SK-N-MC (cell line): ENCODE results near the gene CCDC107.

Source experiments
- DNase-seq: peaks from one replicate; pipeline ENCODE4 v3.0.0-alpha.2; 2011; ENCODE audit warnings: low read depth, low spot score
- H3K27ac ChIP-seq: fragments of 200-600 bp; sonication (generic); 2 replicates; pipeline ENCODE4 v1.5.1; 2016; ENCODE audit warnings: mixed run types
- H3K36me3 ChIP-seq: fragments of 200-600 bp; sonication (generic); 2 replicates; pipeline ENCODE4 v1.6.1; 2017; ENCODE audit warnings: antibody characterized with exemption, low read length, mixed read lengths; ENCODE audit not compliant: insufficient read depth
- H3K4me3 ChIP-seq: fragments of 200-600 bp; sonication (generic); 2 replicates; pipeline ENCODE4 v1.5.1; 2016
- H3K9ac ChIP-seq: fragments of 200-600 bp; sonication (generic); 2 replicates; pipeline ENCODE4 v1.8.0; 2017; ENCODE audit warnings: mixed run types, mixed read lengths; ENCODE audit not compliant: insufficient read length
- H3K9me3 ChIP-seq: fragments of 200-600 bp; sonication (generic); 2 replicates; pipeline ENCODE4 v1.6.1; 2017; ENCODE audit warnings: low read depth, mild to moderate bottlenecking, antibody characterized with exemption, low read length, moderate library complexity, mixed read lengths
- EZH2 ChIP-seq: fragments of 200-600 bp; sonication (generic); IDR thresholded peaks from one replicate; pipeline ENCODE4 v1.6.1; 2017; ENCODE audit warnings: antibody characterized with exemption
- FOXP2 ChIP-seq: optimal IDR thresholded peaks from 2 replicates; pipeline ENCODE3; 2011; ENCODE audit warnings: mild to moderate bottlenecking, moderate library complexity; ENCODE audit not compliant: insufficient read depth; ENCODE audit errors: extremely low read length, control extremely low read depth
- POLR2AphosphoS5 ChIP-seq: IDR thresholded peaks from 2 replicates; pipeline ENCODE4 v1.6.1; 2012; ENCODE audit warnings: mild to moderate bottlenecking, low read depth, low read length, borderline replicate concordance

The CCDC107 gene

GRCh38 chr9:35656348-35656747, 1.7 kb upstream of the CCDC107 start:
- Histone ChIP-seq H3K4me3 (no peak overlapping the region), H3K9me3 (no peaks in the 10 kb centered on the region), H3K36me3 (peaks cover 10% of the 10 kb centered on the region; the same call in 1 of the 2 replicates), H3K9ac (no peak overlapping the region), H3K27ac (no peak overlapping the region)
- no peak for DNase-seq
- TF ChIP-seq FOXP2: no peak
- no peak for TF ChIP-seq POLR2AphosphoS5
- TF ChIP-seq EZH2: no peak

GRCh38 chr9:35656831-35657545, 1.1 kb upstream of the CCDC107 start:
- Histone ChIP-seq H3K9ac (no peak overlapping the region), H3K36me3 (peaks cover 14% of the 10 kb centered on the region)
- DNase-seq: no peak

GRCh38 chr9:35657546-35658136, 451 bp upstream of the CCDC107 start, which contains the start of gene RMRP:
RMRP (minus strand) TSS chr9:35658019.
- H3K9me3 ChIP-seq: no peaks in the 10 kb centered on the region
- TF ChIP-seq POLR2AphosphoS5 (no peak), FOXP2 (peak; percentile 32)
- peak within 1 kb of the TSS; percentile 86 for H3K9ac ChIP-seq
- peaks cover 20% of the 10 kb centered on the region for H3K36me3 ChIP-seq
- DNase-seq: peak; percentile 97
- H3K4me3 ChIP-seq: peak within 1 kb of the TSS; percentile 90
- H3K27ac ChIP-seq: peak within 1 kb of the TSS; percentile 97

More at GRCh38 chr9:35656831-35657545, 1.1 kb upstream of the CCDC107 start:
- Histone ChIP-seq H3K4me3 (peak overlapping the region; percentile 90), H3K27ac (peak overlapping the region; percentile 46; the same call in 1 of the 2 replicates), H3K9me3 (no peaks in the 10 kb centered on the region)
- TF ChIP-seq POLR2AphosphoS5 (no peak), FOXP2 (no peak), EZH2 (no peak)

- no peak for DNase-seq
Observed at GRCh38 chr9:35658968-35659220, 802 bp downstream of the CCDC107 start.

GRCh38 chr9:35659340-35659739, 1.2 kb downstream of the CCDC107 start:
- Histone ChIP-seq H3K9me3 (no peaks in the 10 kb centered on the region), H3K9ac (peak overlapping the region; percentile 86), H3K27ac (peak overlapping the region; percentile 38; the same call in 1 of the 2 replicates), H3K4me3 (peak overlapping the region; percentile 90), H3K36me3 (peaks cover 27% of the 10 kb centered on the region)
- DNase-seq: no peak
- TF ChIP-seq POLR2AphosphoS5 (no peak; the same call in 1 of the 2 replicates), FOXP2 (no peak), EZH2 (no peak)

More at GRCh38 chr9:35658968-35659220, 802 bp downstream of the CCDC107 start:
- TF ChIP-seq POLR2AphosphoS5: no peak
- no peak for TF ChIP-seq EZH2
- TF ChIP-seq FOXP2: no peak
- H3K9ac ChIP-seq: peak overlapping the region; percentile 86
- H3K4me3 ChIP-seq: peak overlapping the region; percentile 90
- peak overlapping the region; percentile 38; the same call in 1 of the 2 replicates for H3K27ac ChIP-seq
- H3K36me3 ChIP-seq: peaks cover 27% of the 10 kb centered on the region
- H3K9me3 ChIP-seq: no peaks in the 10 kb centered on the region

- no peaks in the 10 kb centered on the region for H3K9me3 ChIP-seq
- no peak overlapping the region for H3K4me3 ChIP-seq
- TF ChIP-seq FOXP2: no peak
- no peak for TF ChIP-seq POLR2AphosphoS5
- H3K9ac ChIP-seq: no peak overlapping the region
- no peak overlapping the region for H3K27ac ChIP-seq
- DNase-seq: no peak
- H3K36me3 ChIP-seq: peaks cover 27% of the 10 kb centered on the region
Observed at GRCh38 chr9:35660966-35661415, 2.9 kb downstream of the CCDC107 start.

- no peak for DNase-seq
- Histone ChIP-seq H3K4me3 (no peak overlapping the region), H3K9me3 (no peaks in the 10 kb centered on the region), H3K27ac (no peak overlapping the region; the same call in 1 of the 2 replicates), H3K36me3 (peaks cover 27% of the 10 kb centered on the region), H3K9ac (no peak overlapping the region)
- TF ChIP-seq EZH2: no peak
- no peak for TF ChIP-seq FOXP2
- no peak; the same call in 1 of the 2 replicates for TF ChIP-seq POLR2AphosphoS5
Observed at GRCh38 chr9:35661756-35662350, 3.8 kb downstream of the CCDC107 start.

- no peak for DNase-seq
- no peak overlapping the region for H3K4me3 ChIP-seq
- H3K27ac ChIP-seq: no peak overlapping the region
- H3K36me3 ChIP-seq: peaks cover 27% of the 10 kb centered on the region
- no peak overlapping the region for H3K9ac ChIP-seq
- no peaks in the 10 kb centered on the region for H3K9me3 ChIP-seq
- TF ChIP-seq POLR2AphosphoS5: no peak
- TF ChIP-seq FOXP2: no peak
Observed at GRCh38 chr9:35662437-35662836, 4.3 kb downstream of the CCDC107 start.
